GM19351 (cell line): ENCODE results near the gene CEP170B.

Experiments used
- ATAC-seq: cut with Tn5 transposase; IDR thresholded peaks from one replicate; pipeline ENCODE4 v1.9.1; 2021; ENCODE audit warnings: mild to moderate bottlenecking, moderate library complexity; ENCODE audit not compliant: unreplicated experiment

Gene CEP170B

DNA sequence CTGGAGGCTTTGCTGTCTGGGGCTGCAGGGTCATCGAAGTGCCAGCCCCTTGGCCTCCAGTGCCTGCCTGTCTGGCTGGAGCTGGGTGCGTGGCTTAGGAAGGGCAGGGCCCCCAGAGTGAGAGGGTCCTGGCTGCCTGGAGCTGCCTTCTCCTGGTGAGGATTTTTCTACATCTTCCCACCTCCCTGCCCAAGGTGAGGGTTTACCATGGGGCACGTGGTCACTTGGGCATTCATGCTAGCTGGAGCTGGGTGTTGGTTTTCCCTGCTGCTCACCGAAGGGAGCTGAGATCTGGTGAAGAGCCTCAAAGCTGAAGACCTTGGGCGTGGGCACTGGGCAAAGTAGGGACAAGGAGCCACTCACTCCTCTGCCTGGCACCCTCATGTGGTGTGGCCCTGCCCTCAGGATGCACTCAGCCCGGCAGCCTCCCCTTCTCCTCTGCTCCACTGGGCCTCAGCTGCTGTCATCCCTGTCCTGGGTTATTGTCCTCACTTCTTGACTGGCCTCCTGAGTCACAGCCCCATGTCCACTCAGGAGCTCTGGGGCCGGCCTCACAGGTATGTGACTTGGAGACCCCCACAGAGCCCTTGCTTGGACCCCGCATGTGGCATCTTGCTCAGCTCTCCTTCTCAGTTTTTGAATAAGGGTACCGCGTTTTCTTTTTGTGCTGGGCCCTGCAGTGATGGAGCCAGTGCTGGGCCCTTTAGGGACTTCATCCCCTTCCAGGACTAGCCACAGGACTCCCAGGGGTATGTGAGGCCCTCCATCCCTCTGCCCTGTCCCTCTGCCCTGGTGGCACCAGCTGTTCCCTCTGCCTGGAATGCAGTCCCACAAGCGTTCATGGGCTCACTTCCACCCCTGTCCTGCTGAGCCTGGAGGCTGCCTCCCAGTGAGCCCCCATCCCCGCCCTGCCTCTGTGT is 1.6 kb downstream of the CEP170B start:
- ATAC-seq: no peak

DNA sequence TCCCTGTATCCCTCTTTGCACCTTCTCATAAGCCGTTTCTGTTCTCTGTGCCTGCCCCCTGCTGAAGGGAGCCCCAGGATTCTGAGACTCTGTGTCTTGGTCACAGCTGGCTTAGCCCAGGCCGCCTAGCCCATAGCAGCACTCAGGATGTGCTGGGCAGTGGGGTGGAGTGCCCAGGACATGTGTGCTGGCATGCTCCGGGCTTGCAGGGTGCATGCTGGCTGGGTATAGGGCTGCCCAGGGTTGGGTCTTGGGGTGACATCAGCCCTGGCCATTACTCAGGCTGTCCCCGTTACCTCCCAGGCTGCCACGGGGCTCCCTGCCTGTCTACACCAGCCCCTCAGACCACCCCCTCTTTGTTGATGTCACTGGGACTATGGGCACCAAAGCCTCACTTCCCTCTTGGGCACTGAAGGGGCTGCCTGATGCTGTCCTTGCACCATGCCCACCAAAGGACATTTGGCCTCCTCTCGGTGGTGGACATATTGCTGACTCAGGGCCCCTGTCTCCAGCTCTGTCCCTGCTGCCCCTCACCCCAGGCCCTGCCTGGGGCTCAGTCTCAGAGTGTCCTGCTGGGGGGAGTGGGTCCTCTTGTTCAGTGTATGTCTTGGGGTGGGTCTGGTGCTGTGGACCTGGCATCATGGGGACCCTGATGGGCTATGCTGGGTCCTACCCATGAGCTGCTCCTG is 2.4 kb downstream of the CEP170B start:
- ATAC-seq: no peak

DNA sequence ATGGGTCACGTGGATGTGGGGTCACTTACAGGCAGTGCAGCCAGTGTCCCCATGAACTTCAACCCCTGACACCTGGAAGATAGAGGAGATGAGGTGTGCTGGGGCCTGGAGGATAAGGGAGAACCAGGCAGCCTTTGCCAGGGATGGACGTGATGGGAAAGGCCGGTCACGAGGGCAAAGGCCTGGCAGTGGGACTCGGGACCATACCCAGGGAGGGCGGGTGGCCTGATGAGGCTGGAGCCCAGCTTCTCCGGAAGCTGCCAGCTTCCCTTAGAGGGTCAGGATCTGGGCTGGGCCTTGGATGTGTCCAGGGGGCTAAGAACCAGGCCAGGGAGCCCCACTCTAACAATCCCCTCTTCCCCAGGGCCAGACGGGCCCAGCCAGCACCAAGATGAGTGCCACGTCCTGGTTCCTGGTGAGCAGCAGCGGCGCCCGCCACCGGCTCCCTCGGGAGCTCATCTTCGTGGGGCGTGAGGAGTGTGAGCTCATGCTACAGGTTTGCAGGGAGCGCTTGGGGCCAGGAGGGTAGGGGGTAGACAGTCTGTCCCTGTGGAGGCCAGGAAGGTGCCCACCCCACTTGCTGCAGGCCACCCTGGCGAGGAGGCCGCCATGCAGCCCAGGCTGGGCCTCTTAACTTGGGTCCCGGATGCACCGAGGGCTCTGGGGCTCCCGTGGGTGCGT is 3.1 kb downstream of the CEP170B start:
- ATAC-seq: no peak

GRCh38 chr14:104868811-104869572 is 3.9 kb downstream of the CEP170B start:
- no peak for ATAC-seq

GRCh38 chr14:104869669-104870367 is 4.8 kb downstream of the CEP170B start:
- no peak for ATAC-seq

- no peak for ATAC-seq
Observed at GRCh38 chr14:104870368-104871144, 5.5 kb downstream of the CEP170B start.

GRCh38 chr14:104871145-104871655 is 6.1 kb downstream of the CEP170B start:
- ATAC-seq: no peak

- ATAC-seq: no peak
Observed at GRCh38 chr14:104871656-104872468, 6.8 kb downstream of the CEP170B start.

DNA sequence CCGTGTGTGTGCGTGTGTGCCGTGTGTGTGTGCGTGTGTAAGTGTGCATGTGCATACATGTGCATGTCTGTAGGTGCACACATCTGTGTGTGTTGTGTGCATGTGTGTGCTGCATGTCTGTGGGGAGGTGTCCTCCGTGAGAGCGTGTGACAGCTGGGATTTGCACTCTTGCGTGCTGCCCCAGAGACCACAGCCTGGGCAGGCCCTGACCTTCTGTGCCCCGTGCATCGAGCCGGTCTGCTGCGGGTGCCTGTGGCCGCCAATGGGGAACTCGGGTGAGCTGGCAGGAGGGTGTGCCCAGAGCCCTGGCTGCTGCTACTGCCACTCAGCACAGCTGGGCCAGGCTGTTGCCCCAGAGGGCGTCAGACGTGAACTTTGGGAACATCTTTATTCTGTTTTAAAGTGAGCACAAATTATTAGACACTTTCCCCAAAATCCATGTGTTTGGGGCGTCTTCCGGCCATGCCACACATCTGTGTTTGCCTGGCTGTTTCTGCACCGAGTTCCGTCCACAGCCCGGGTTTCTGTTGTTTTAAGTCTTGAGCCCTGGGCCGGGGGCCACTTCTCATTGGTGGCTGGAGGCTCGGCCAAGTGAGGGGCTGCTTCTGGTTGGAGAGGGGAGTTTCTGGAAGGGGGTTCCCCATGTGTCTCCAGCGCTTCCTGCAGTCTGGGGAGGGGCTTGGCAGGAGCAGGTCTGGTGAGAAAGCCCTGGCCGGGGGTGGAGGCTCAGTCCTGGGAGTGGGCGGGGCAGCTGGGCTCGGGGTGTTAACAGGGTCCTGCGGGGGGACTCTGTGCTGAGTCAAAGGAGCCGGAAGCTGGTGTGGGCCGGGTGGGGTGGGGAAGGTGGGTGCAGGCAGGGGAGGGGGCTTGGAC is 7.6 kb downstream of the CEP170B start:
- no peak for ATAC-seq

DNA sequence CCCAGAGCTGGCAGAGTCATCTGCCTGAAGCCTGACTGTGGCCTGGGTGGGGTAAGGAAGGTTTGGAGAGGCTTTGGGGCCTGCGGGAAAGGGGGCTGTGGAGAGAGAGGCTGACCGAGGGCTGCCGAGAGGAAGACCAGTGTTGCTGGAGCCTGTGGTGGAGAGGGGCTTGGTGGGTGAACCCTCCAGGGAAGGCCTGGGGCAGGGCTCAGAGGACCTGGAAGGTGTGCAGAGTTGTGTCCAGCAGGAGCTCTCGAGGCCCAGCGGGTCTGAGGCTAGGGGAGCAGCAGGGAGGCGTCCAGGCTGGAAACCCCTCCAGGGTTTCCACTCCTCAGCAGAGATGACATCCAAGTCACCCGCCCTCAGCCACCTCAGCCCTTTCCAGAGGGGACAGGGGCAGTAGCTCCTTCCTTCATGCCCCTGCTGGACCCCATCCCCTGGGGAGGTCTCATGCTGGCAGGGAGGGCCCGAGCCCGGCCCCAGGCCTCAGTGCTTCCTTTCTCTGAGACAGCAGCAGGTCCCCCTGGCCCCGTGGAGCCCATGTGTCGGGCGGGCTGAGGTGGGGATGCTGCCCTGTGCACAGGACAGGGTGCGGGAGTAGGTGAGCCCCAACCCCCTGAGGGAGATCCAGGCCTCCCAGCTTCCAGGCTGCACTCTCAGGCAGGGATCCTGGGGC is 8.4 kb downstream of the CEP170B start:
- no peak for ATAC-seq

GRCh38 chr14:104874110-104874531 is 9.1 kb downstream of the CEP170B start:
- no peak for ATAC-seq

DNA sequence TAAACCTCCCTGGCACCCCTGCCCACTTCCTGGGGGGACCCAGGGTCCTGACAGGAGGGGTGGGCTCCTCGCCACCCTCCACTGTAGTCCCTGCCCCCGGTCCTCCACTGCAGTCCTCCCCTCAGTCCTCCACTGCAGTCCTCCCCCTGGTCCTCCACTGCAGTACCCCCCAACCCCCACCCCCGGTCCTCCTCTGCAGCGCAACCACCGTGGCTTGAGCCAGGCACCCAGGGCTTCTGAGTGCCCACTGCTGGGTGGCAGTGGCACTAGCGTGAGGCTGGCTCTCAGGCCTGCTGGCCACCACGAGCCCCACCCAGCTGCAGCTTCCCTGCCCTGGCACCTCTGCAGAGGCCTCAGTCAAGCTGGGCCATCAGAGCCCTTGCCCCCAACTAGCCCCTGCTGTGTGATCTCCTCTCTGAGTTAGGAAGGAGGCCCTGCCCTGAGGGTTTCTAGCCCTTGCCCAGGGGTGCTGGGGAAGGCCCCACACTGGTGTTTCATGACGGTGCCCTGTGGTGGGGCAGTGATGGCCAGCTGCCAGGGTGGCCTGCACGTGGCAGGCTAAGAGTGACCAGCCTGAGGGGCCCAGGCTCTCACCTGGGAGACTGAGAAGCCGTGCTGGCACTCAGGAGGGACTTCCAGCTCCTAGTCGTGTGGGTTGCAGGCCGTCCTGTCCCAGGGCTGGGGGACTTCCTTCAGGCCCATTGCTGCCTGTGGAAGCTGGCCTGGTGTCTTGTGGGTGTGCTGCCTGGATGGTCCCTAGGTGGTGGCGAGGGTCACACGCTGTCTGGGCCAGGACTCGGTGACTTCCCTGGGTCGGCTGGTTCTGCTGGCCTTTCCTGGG is 9.7 kb downstream of the CEP170B start:
- no peak for ATAC-seq

DNA sequence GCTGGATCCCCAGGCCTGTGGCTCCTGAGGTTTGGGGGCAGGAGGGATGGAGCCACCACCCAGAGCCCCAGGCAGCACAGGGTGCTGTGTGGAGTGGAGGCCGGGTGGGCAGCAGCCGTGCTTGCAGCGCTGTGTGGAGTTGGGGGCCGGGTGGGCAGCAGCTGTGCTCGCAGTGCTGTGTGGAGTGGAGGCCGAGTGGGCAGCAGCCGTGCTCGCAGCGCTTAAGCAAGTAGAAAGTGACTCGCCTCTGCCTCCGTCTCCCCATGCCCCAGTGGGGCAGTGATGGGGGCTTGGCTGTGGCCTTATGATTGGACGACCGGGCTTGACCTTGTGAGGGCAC is 10.3 kb downstream of the CEP170B start:
- no peak for ATAC-seq

DNA sequence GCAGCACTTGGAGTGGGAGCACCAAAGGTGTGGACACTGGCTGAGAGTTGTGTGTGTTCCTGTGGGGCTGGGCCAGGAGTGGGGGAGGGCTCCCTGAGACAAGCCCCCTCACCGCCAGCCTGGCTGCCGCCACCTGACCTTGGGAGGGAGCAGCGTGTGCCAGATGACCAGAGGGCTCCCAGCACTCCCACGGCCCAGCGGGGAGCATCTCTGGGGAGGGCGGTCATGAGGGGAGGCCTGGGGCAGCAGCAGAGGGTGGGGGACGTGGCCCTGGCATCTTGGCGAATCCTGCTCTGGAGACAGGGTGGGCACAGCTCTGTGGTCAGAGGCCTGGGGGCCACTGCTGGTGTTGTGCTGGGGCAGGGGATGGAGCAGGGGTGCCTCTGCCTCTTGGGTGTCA is 10.7 kb downstream of the CEP170B start:
- no peak for ATAC-seq

- no peak for ATAC-seq
Observed at GRCh38 chr14:104876251-104876699, 11.2 kb downstream of the CEP170B start.
